GM12801 (cell line): ENCODE results near the gene IL1RAPL1.

Experiments used
- CTCF ChIP-seq: IDR thresholded peaks from one replicate; pipeline ENCODE4 v1.5.1; 2011; ENCODE audit warnings: control low read depth; ENCODE audit not compliant: insufficient read length; ENCODE audit errors: extremely low read depth

Gene IL1RAPL1

GRCh38 chrX:28969126-28969525 is 381.9 kb downstream of the IL1RAPL1 start:
- no peak for TF ChIP-seq CTCF

DNA sequence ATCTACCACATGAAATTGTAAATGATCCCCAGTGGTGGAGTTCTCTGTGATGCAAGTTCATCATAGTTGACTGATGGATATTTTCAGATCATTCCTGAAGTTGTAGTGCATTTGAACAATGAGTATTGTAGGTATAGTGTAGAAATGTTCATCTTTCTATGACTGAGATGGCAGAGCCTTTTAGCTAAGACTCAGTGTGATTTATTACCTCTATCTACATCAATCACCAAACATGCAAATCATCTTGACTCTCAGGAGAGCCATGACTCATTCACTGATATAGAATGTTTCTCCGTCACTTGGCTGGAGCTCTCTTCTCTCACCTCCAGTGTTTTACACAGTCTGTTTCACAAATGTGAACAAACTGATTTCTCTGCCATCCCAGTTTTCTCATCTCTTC is 392.6 kb downstream of the IL1RAPL1 start:
- no peak for TF ChIP-seq CTCF

DNA sequence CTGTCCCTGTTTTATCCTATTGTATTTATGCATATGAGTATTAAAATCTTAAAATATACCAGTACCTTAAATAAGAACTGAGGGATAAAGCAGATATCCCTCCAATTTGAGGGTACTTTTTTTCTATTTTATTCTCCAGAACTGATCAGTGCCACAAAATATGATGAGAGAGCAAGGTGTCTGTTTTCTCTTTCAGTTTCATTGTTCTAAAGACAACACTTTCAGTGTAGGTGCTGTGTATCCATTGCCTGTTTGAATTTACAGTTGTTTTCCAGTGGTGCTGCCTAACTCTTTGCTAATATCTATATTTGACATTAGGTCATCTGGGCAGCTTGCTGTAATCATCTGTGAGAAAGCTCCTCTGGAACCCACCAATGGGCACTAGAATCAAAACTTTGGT is 394.7 kb downstream of the IL1RAPL1 start:
- TF ChIP-seq CTCF: no peak

GRCh38 chrX:28988246-28988645 is 401.0 kb downstream of the IL1RAPL1 start:
- no peak for TF ChIP-seq CTCF

DNA sequence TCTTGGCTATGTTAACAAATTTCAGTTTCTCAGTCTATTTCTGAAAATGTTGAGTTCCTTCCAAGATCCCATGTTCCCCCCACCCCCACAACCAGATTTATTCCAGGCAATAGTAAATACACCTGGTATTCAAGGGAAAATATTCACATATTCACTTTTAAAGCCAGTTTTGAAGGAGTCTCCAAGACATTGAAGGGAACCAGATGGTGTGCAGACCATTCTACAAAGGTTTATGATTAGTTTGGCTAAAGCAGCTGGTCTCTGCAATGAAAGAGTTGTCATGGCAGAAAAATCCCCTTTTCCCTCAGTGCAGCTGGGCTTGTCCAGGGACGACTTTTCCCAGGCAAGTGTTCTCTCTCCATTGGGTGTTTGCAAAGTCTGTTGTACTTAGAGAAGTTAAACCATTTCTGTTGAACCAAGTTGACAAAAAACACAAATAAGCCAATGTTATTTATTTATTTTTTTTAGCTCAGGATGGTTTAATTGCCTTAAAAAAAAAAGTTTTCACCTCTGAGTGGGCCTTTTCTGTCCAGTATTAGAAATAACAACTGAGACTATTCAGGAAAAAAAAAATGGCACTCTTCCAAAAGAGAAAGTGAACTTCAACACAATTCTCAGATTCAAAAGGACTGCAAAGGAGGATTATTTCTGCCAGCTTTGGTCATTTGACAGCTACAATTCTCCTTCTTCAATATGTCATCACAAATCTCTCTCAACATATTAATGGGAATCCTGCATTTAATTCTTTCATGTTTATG is 410.6 kb downstream of the IL1RAPL1 start:
- TF ChIP-seq CTCF: no peak

DNA sequence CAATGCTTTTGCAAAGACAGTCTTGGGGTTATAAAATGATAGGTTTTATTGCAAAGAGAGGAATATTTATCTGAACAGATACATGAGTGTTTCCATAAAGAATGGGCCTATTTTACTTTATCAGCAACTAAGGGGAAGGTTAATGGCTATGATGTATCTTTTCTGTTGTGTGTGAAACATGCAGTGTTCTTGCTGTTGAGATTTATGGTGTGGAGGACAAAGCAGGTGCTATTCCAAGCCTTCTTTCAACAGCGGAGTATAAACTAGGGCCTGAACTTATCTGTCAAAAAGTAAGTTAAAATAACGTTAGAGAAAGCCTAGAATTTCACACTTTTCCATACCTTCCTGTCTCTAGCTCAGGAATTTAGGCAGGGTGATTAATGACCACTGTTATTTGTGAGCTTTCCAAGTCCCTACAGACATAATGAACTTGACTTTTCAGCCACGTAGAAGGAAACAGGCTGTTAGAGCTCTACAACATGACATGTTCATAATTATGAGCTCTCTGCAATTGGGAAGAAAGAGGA is 411.4 kb downstream of the IL1RAPL1 start:
- TF ChIP-seq CTCF: no peak

DNA sequence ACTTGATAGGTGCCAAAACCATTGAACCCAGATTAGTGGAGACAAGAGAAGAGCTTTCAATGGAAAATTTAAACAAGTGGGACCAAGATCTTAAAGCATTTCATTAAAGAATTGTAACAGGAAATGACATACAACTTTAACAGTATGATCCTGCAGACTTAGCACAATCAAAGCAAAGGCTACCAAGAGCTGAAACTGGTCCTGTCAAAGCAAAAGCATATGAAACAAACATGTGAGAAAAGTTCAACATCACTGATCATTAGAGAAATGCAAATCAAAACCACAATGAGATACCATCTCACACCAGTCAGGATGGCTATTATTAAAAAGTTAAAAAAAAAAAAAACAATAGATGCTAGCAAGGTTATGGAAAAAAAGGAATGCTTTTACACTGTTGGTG is 425.6 kb downstream of the IL1RAPL1 start:
- no peak for TF ChIP-seq CTCF
